Anterior cingulate cortex (tissue), 58 donors: Measurements from ENCODE around the gene CDKN1C.
A peak's percentile ranks its signal among the peaks of the same experiment; 100 is the strongest.

Experiments
- DNase-seq, 58 donors: peaks; one replicate each; lab custom pipeline; 2025; lab: John Stamatoyannopoulos, UW

Gene CDKN1C

GRCh38 chr11:2870969-2871680, 14.4 kb downstream of the CDKN1C start:
- DNase-seq: peak in 3 of 58 donors; percentile 25 to 39 (median 33)

DNA sequence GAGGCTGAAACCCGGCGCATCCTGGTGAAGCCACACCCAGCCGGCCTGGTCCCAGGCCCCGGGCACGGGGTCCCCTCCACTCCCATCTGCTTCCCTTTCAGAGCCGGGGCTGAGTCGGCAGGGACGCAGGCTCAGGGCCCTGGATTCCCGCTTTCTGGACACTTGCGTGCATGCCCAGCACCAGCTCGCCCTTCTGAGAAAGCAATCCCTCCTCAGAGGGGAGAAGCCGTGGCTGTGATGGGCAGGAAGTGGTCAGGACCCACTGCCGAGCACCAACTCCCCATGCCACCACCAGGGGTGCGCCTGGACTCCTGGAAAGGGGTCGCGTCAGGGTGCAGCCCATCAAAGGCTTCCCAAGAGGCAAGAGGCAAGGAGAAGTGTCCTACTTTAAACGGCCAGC, 15.1 kb downstream of the CDKN1C start:
- no peak for DNase-seq

GRCh38 chr11:2869561-2870427, 15.8 kb downstream of the CDKN1C start:
- peak in 15 of 58 donors; percentile 29 to 76 (median 60) for DNase-seq

DNA sequence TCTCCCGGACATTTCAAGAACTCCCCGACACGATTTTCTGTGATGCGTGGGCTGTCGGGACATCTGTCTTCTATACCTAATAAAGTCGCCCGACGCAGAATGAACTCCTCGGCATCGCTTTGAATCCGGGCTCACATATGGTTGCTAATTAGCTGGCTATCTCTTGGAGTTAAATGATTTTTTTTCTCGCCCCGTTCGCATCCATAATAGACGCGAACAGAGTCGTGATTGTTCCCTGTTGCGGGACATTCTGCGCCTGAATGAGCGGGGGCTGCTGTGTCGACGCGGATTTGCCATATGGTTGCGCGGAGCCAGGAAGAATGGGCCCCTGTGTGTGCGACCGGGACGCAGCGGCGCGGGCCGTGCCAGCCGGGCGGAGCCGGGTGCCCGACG, 16.4 kb downstream of the CDKN1C start:
- DNase-seq: peak in 53 of 58 donors; percentile 17 to 87 (median 62)

DNA sequence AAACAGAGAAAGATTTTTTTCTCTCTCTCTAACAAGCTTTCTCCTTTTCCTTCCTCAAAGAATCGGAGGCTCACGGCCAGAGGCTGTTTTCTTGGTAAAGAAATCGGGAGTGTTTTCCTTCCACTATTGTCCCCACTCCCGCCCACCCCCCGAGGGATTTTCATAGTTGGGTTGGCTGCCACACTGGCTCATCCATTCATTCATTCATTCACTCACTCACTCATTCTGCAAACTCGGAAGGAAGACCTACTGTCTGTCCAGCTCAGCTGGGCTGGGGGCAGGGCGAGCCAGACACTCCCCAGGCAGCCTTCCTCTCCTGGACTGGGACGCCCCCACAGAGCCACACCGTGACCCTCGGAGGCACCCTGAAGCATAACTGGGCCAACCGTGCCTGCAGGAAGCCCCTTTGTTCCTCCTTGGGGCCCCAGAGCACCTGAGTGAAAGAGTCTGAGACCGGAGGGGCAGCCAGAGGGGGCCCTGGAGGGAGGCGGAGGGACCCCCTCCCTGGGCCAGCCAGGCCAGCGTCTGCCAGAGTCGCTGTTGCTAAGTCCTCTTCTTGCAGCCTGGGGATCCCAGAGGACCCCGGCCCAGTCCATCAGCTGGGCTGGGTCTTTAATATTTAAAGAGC, 17.0 kb downstream of the CDKN1C start:
- peak in 15 of 58 donors; percentile 18 to 71 (median 52) for DNase-seq

- DNase-seq: peak in 8 of 58 donors; percentile 26 to 68 (median 44)
Measured at GRCh38 chr11:2867722-2868505, 17.7 kb downstream of the CDKN1C start.

DNA sequence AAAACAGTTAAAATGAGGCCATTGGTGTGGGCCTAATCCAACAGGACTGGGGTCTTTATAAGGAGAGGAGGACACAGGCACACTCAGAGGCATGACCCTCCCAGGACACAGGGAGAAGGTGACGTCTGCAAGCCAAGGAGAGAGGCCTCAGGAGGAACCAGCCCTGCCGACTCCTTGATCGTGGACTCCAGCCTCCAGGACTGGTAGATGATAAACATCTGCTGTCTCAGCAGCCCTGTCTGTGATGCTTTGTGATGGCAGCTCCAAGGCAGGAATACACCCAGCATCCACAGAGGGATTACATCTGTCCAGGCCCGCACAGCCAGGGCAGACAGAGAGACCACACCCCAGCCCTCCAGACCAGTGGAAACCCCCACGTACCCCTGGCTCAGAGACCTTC, 18.4 kb downstream of the CDKN1C start:
- DNase-seq: no peak

GRCh38 chr11:2865922-2866577, 19.5 kb downstream of the CDKN1C start:
- DNase-seq: no peak

DNA sequence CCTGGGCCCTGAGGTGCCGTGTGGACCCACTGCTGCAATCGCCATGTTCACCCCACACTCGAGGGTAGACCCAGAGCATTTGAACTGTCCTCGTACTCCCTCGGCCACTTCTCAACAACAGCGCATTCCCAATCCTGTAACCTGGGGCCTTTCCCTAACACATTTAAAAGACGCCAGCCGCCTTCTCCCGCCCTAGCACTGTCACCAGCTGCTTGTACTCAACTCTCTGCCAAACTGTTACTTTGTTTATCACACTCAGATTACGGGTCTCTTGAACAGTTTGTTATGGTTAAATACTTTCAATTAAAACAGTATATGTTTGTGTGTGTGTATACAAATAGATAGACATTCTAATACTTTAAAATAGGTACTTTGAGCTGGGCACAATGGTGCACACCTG, 20.7 kb downstream of the CDKN1C start:
- peak in 3 of 58 donors; percentile 7 to 32 (median 17) for DNase-seq

- no peak for DNase-seq
Measured at GRCh38 chr11:2863276-2863618, 22.3 kb downstream of the CDKN1C start.

DNA sequence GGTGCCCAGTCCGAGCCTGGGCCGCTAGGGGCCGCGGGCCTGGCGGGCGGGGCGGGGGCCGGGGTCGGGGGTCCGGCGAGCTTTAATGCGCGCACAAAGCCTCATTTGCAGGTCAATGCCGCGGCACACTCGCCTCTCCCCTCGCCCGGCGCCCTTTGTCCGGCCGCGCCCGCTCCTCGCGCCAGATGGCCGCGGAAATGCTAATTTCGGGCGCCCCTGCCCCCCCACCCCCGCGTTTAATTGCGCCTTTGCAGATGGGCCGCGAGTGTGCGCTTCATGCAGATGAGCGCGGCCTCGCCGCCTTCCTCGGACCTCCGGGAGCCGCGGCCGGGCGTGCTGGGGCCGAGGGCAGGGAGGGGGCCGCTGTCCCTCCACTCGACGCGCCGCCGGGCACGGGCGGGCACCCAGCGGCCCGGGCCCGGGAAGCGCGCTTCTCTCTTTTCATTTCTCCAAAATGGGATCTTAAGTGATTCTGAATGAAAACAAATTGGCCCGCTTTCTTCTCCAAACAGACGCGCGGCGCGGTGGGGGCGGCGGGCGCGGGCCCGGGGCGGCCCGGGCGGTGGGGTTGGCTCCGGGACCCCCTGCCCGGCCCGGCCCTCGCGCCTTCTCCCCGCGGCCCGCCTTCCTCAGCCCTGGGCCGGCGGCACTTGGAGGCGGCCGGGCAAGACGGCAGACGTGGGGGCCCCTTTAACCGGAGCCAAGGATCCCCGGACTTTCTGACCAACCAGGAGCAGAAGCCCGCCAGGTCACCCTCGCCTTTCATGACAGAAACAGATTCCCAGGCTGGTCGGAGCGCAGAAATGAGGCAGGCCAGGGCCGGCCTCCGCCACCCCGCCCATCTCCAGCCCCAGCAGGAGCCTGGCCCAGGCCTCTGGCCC, 22.9 kb downstream of the CDKN1C start:
- DNase-seq: peak in 2 of 58 donors; percentile 20 to 41

GRCh38 chr11:2860636-2861035, 24.9 kb downstream of the CDKN1C start:
- no peak for DNase-seq

GRCh38 chr11:2859699-2860037, 25.9 kb downstream of the CDKN1C start:
- DNase-seq: no peak

DNA sequence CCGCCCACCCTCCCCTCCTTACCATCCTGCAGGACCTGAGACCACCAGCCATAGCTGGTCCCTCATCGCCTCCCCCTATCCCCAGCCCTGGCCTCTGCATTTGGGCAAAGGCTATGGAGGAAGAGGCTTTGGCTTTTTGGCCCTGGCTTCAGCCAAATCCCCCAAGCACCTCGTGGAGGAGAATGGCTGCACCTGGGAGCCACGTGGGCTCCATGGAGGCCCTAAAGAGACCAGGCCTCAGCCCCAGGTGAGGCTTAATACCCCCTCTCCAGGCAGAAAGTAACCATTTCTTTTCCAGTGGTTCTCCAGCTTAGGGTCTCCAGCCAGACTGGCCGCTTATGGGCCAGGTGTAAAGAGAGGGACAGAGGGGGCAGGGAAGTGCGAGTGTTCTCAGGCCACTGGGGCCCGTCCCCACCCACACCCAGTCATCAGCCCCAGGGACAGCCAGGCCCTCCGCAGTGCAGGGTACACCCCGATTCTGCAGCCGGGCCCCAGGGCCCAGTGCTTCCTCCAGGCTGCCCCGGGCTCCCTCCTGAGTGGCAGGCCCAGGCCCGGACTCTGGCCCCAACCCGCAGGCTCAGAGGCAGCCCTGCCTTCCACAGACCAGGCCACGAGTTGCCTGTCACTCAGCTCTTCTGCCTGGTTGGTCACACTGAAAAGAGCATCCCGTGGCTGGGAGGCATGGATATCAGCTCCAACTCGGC, 26.4 kb downstream of the CDKN1C start:
- DNase-seq: no peak

DNA sequence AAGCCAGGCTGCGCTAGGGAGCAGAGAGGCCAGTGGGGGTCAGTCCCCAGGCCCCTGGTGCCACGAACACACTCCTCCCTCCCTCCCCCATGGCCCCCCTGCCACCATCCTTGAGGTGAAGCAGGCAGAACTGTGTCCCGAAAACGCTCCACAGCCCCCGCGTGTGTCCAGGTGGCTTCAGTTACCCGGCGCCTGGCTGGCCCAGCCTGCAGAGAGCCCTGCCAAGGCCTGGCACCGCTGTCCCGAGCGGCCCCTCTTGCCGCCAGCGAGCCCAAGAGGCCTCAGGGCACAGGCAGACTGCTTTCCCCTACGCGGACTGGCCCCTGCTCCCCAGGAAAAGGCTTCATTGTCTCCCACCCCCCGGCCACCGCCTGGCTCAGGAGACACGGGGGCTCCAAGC, 27.7 kb downstream of the CDKN1C start:
- peak in 2 of 58 donors; percentile 6 to 30 for DNase-seq

DNA sequence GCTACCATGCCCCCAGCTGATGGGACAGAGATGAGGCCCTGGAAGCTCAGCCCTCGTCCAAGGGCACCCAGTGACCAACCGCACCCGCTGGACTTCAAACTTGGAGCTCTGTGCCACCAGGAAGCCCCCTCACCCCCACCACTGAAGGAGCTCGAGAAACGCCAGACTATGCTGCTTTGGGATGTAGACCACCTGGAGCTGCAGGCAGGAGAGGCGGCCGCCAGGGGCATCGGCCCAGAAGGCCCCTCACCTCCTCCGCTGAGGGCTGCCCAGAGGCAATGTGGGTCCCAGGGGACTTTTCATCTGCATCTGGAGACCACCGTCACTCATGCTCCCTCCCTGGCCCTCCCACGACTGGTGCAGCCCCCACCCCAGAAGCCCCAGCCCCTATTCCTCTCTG, 28.3 kb downstream of the CDKN1C start:
- no peak for DNase-seq

DNA sequence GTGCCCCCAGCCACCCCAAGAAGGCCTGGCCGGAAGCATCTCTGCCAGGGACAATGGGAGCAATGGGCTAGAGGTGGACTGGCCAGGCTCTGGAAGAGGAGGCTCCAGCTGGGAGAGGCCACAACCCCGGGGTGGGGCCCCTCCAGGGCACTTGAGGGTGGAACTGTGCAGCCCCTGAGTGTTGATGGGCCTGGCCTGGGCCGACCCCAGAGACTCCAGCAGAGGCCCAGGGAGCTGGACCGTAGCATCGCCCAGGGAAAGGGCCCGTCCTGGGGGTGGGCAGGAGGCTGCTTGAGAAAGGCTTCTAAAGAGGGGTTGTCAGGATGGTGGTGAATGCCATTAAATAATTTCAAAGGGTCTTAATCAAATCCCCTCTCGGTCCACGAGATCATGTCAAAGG, 30.4 kb downstream of the CDKN1C start:
- DNase-seq: no peak

GRCh38 chr11:2853997-2854560, 31.5 kb downstream of the CDKN1C start:
- DNase-seq: no peak
